Mesendoderm (in vitro differentiated cells): ENCODE results near the gene IGFBP4.

Source experiments
- DNase-seq: peaks from one replicate; pipeline ENCODE4 v3.0.0; 2013
- H2AK5ac ChIP-seq: 2 replicates; pipeline ENCODE4 v1.6.1; 2013; ENCODE audit warnings: low read length, inconsistent platforms
- H2BK120ac ChIP-seq: 2 replicates; pipeline ENCODE4 v1.6.1; 2013; ENCODE audit warnings: low read depth, mild to moderate bottlenecking, low read length, moderate library complexity, mixed read lengths
- H2BK15ac ChIP-seq: replicated peaks from 2 replicates; pipeline ENCODE4 v1.6.1; 2013; ENCODE audit warnings: low read depth, mild to moderate bottlenecking, moderate library complexity
- H2BK5ac ChIP-seq: 2 replicates; pipeline ENCODE4 v1.6.1; 2013; ENCODE audit warnings: low read length, inconsistent platforms
- H3K18ac ChIP-seq: 2 replicates; pipeline ENCODE4 v1.6.1; 2013; ENCODE audit warnings: mild to moderate bottlenecking, low read length, mixed read lengths
- H3K23ac ChIP-seq: one replicate; pipeline ENCODE4 v1.6.1; 2013; ENCODE audit warnings: low read length
- H3K27ac ChIP-seq: 2 replicates; pipeline ENCODE4 v1.5.1; 2013; ENCODE audit warnings: low read depth, mild to moderate bottlenecking, inconsistent platforms, low read length, moderate library complexity
- H3K27me3 ChIP-seq: 2 replicates; pipeline ENCODE4 v1.6.1; 2013; ENCODE audit warnings: low read length, control low read depth, mild to moderate bottlenecking, inconsistent platforms; ENCODE audit not compliant: insufficient read depth, poor library complexity
- H3K36me3 ChIP-seq: 2 replicates; pipeline ENCODE4 v1.6.1; 2013; ENCODE audit warnings: low read length, inconsistent platforms; ENCODE audit not compliant: control insufficient read depth, insufficient read depth
- H3K4ac ChIP-seq: one replicate; pipeline ENCODE4 v1.6.1; 2013; ENCODE audit warnings: low read depth, mild to moderate bottlenecking, low read length, moderate library complexity
- H3K4me1 ChIP-seq: 2 replicates; pipeline ENCODE4 v1.6.1; 2013; ENCODE audit warnings: low read depth, low read length, inconsistent platforms; ENCODE audit not compliant: control insufficient read depth
- H3K4me2 ChIP-seq: 2 replicates; pipeline ENCODE4 v1.6.1; 2013; ENCODE audit warnings: low read length
- H3K4me3 ChIP-seq: 2 replicates; pipeline ENCODE4 v1.5.1; 2013; ENCODE audit warnings: mild to moderate bottlenecking, low read length
- H3K56ac ChIP-seq: one replicate; pipeline ENCODE4 v1.6.1; 2013; ENCODE audit warnings: low read length
- H3K79me1 ChIP-seq: 2 replicates; pipeline ENCODE4 v1.6.1; 2013; ENCODE audit warnings: low read length, inconsistent platforms
- H3K79me2 ChIP-seq: 2 replicates; pipeline ENCODE4 v1.6.1; 2013; ENCODE audit warnings: mild to moderate bottlenecking, low read length; ENCODE audit not compliant: control insufficient read depth, insufficient read depth
- H3K9ac ChIP-seq: 2 replicates; pipeline ENCODE4 v1.6.1; 2013; ENCODE audit warnings: low read length, inconsistent platforms
- H4K5ac ChIP-seq: one replicate; pipeline ENCODE4 v1.6.1; 2013; ENCODE audit warnings: low read length
- H4K8ac ChIP-seq: one replicate; pipeline ENCODE4 v1.6.1; 2013; ENCODE audit warnings: low read depth, mild to moderate bottlenecking, control low read depth, low read length, moderate library complexity
- WGBS: extraction: QIAGEN DNeasy Blood & Tissue Kit; methylation state at CpG from one replicate; pipeline ENCODE4 v1.1.7; 2013; ENCODE audit warnings: low lambda C conversion rate, missing lambda C conversion rate; ENCODE audit not compliant: insufficient coverage; ENCODE audit errors: extremely low coverage; 5-methylcytosine and 5-hydroxymethylcytosine counted together

The IGFBP4 gene

GRCh38 chr17:40467281-40467867 lies 24.1 kb downstream of the IGFBP4 start:
- H3K27ac ChIP-seq: no peak overlapping the region
- H3K56ac ChIP-seq: no peak overlapping the region
- H3K23ac ChIP-seq: no peak overlapping the region
- no peak overlapping the region for H3K9ac ChIP-seq
- no peaks in the 10 kb centered on the region for H3K36me3 ChIP-seq
- no peak overlapping the region for H2AK5ac ChIP-seq
- H3K79me2 ChIP-seq: no peaks in the 10 kb centered on the region
- H3K4me2 ChIP-seq: no peak overlapping the region
- WGBS: no CpG with 5 or more reads among the region's 2 CpGs
- no peaks in the 10 kb centered on the region for H3K79me1 ChIP-seq
- no peak overlapping the region for H3K18ac ChIP-seq
- H3K27me3 ChIP-seq: no peaks in the 10 kb centered on the region
- H2BK5ac ChIP-seq: no peak overlapping the region
- no peak overlapping the region for H2BK120ac ChIP-seq
- no peak overlapping the region for H2BK15ac ChIP-seq
- H3K4me1 ChIP-seq: peaks cover 4% of the 10 kb centered on the region
- H4K8ac ChIP-seq: no peak overlapping the region
- no peak for DNase-seq
- no peak overlapping the region for H3K4ac ChIP-seq
- H4K5ac ChIP-seq: no peak overlapping the region
- H3K4me3 ChIP-seq: no peak overlapping the region

- H3K4me3 ChIP-seq: no peak overlapping the region
- H2AK5ac ChIP-seq: no peak overlapping the region
- no peak overlapping the region for H2BK5ac ChIP-seq
- H3K36me3 ChIP-seq: no peaks in the 10 kb centered on the region
- no peak overlapping the region for H4K5ac ChIP-seq
- no peak overlapping the region for H3K4ac ChIP-seq
- H3K56ac ChIP-seq: no peak overlapping the region
- H3K4me1 ChIP-seq: peaks cover 2% of the 10 kb centered on the region
- no peak overlapping the region for H3K9ac ChIP-seq
- no peak overlapping the region for H3K27ac ChIP-seq
- no peak overlapping the region for H3K4me2 ChIP-seq
- H4K8ac ChIP-seq: no peak overlapping the region
- WGBS: no CpG with 5 or more reads among the region's 7 CpGs
- H3K23ac ChIP-seq: no peak overlapping the region
- no peaks in the 10 kb centered on the region for H3K79me2 ChIP-seq
- H3K18ac ChIP-seq: no peak overlapping the region
- no peaks in the 10 kb centered on the region for H3K27me3 ChIP-seq
- H2BK120ac ChIP-seq: no peak overlapping the region
- no peak overlapping the region for H2BK15ac ChIP-seq
- DNase-seq: no peak
- no peaks in the 10 kb centered on the region for H3K79me1 ChIP-seq
Measured at GRCh38 chr17:40468560-40468959, 25.3 kb downstream of the IGFBP4 start.

GRCh38 chr17:40469805-40470675 lies 26.8 kb downstream of the IGFBP4 start:
- H3K4me2 ChIP-seq: no peak overlapping the region
- H3K4me1 ChIP-seq: peaks cover 2% of the 10 kb centered on the region
- no peak overlapping the region for H4K5ac ChIP-seq
- no peaks in the 10 kb centered on the region for H3K27me3 ChIP-seq
- no peak overlapping the region for H3K23ac ChIP-seq
- no peak overlapping the region for H2BK5ac ChIP-seq
- H3K36me3 ChIP-seq: no peaks in the 10 kb centered on the region
- no peak overlapping the region for H3K4me3 ChIP-seq
- no peak overlapping the region for H3K56ac ChIP-seq
- no CpG with 5 or more reads among the region's 4 CpGs for WGBS
- H4K8ac ChIP-seq: no peak overlapping the region
- H3K18ac ChIP-seq: no peak overlapping the region
- H2BK120ac ChIP-seq: no peak overlapping the region
- H2AK5ac ChIP-seq: no peak overlapping the region
- no peaks in the 10 kb centered on the region for H3K79me2 ChIP-seq
- H2BK15ac ChIP-seq: no peak overlapping the region
- no peak for DNase-seq
- H3K27ac ChIP-seq: no peak overlapping the region
- H3K4ac ChIP-seq: no peak overlapping the region
- no peaks in the 10 kb centered on the region for H3K79me1 ChIP-seq
- H3K9ac ChIP-seq: no peak overlapping the region

DNA sequence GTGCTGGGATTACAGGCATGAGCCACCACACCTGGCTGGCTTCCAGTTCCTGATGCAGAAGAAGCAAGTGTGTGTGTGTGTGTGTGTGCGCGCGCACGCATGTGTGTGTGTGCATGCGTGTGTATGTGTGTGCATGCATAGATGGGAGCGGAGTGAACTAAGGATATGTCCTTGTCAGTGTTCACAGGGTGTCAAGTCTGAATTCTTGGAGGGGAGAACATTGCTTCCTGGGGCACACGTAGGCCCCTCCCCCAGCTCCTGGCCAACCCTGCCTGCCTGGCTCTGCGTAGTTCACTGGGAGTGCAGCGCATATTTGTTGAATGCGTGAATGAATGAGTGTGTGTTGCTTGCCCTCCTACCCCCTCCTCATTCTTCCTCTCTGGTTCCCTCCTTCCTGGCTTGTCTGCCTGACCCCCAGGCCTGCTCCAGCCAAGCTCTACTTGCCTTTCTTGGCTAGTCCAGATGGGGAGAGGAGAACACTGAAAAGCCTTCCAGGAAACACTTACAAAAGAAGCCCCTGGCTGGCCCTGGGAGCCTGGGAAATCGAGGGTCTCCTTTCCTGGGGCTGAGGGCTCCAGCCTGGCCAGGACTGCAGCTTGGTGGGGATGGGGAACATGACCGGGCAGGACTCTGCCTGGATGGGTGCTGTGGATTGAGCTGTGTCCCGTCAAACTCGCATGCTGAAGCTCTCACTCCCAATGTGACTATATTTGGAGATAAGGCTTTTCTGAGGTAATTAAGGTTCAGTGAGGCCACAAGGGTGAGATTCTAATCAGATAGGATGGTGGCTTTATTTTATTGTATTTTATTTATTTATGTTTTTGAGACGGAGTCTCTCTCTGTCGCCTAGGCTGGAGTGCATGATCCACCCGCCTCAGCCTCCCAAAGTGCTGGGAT lies 27.9 kb downstream of the IGFBP4 start:
- Histone ChIP-seq H2BK120ac (no peak overlapping the region), H3K36me3 (no peaks in the 10 kb centered on the region), H4K8ac (no peak overlapping the region), H3K9ac (no peak overlapping the region), H3K79me2 (no peaks in the 10 kb centered on the region), H3K18ac (no peak overlapping the region), H3K56ac (peak overlapping the region; percentile 62), H3K4me2 (no peak overlapping the region), H3K27ac (no peak overlapping the region), H3K4ac (peak overlapping the region; percentile 49), H3K23ac (no peak overlapping the region), H3K4me1 (peaks cover 2% of the 10 kb centered on the region), H4K5ac (no peak overlapping the region), H3K27me3 (no peaks in the 10 kb centered on the region), H2AK5ac (no peak overlapping the region), H3K79me1 (no peaks in the 10 kb centered on the region), H3K4me3 (no peak overlapping the region), H2BK15ac (no peak overlapping the region), H2BK5ac (peak overlapping the region; percentile 52)
- WGBS: no CpG with 5 or more reads among the region's 17 CpGs
- DNase-seq: no peak

GRCh38 chr17:40471846-40472732 lies 28.8 kb downstream of the IGFBP4 start:
- Histone ChIP-seq H3K18ac (no peak overlapping the region), H3K4ac (no peak overlapping the region), H3K23ac (no peak overlapping the region), H2AK5ac (no peak overlapping the region), H3K4me2 (no peak overlapping the region), H3K56ac (no peak overlapping the region), H4K8ac (no peak overlapping the region), H3K27ac (no peak overlapping the region), H3K9ac (no peak overlapping the region), H2BK120ac (no peak overlapping the region), H2BK15ac (no peak overlapping the region), H3K79me1 (no peaks in the 10 kb centered on the region), H3K27me3 (no peaks in the 10 kb centered on the region), H3K36me3 (no peaks in the 10 kb centered on the region), H2BK5ac (no peak overlapping the region), H4K5ac (no peak overlapping the region), H3K4me3 (no peak overlapping the region), H3K79me2 (no peaks in the 10 kb centered on the region), H3K4me1 (peaks cover 2% of the 10 kb centered on the region)
- DNase-seq: no peak
- WGBS: no CpG with 5 or more reads among the region's 6 CpGs
